Left renal cortex interstitium (tissue), 4 donors: ENCODE measurements around the gene MED27. TPM values are rescaled to one million over a fixed set of nuclear protein-coding genes. Genes with fewer than 3 reads are reported as not detected.

ENCODE experiments used
- DNase-seq, 4 donors: peaks; one replicate each; pipeline ENCODE4 v3.0.0-alpha.2; 2013; ENCODE audit warnings: low read depth in 4 of 4, low spot score in 2 of 4, missing footprints in 1 of 4
- polyA plus RNA-seq, 4 donors: library from polyadenylated mRNA; unstranded; fragments of 120-200 nt; gene quantifications; one replicate each; pipeline ENCODE4 v1.2.1, GENCODE V29; 2013; ENCODE audit not compliant: insufficient read length in 4 of 4

Gene MED27
- polyA plus RNA-seq, 4 donors, result 19.7 to 22.8 (median 21.7) TPM

GRCh38 chr9:131867611-131868192 is 212.0 kb downstream of the MED27 start:
- no peak for DNase-seq

- DNase-seq, result no peak
Observed at GRCh38 chr9:131865446-131866195, 214.0 kb downstream of the MED27 start.

- DNase-seq, result no peak
Observed at GRCh38 chr9:131864531-131864930, 215.1 kb downstream of the MED27 start.

DNA sequence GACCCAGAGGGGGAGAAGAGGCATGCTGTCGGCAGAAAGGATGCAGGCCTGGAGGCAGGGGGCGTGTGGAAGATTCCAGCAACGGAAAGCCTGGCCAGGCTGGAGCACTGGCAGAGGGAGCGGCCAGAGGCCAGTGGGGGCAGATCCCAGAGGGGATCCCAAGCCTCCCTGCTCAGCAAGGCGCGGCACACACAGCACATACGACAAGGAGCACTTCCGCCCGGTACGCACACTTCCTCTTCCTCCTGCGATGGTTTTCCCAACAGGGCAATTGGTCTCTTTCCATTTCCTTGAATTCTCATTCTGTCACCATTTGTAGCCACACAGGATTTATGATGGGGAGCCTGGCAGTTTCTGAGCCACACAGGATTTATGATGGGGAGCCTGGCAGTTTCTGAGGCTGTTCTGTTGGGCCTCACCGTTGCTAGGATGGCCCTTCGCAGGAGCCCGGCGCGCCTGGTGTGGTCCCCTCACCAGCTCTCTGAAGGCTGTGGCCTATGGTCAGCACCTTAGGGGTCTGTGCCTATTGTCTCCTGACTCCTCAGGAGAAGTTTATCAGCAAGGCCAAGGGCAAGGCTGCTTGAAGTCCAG is 216.3 kb downstream of the MED27 start:
- no peak for DNase-seq

GRCh38 chr9:131862261-131862660 is 217.4 kb downstream of the MED27 start:
- no peak for DNase-seq

DNA sequence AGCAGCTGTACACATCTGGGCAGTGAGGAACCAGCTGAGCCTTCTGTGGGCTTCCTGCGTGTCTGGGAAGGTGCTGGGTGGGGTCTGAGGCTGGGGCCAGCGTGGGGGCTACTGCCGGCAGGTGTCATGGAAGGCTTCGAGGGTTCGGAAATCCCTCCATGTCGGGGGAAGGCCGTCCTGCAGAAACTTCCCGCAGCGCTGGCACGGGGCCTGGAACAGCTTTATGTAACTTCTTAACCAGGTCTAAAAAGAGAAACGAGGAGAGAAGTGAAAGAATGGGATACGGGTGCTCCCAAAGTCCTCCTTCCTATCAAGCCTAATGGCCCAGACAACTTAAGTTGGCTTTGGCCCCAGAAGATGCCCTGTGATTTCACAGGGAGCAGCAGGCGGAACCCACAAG is 219.2 kb downstream of the MED27 start:
- no peak for DNase-seq

- DNase-seq, result no peak
Observed at GRCh38 chr9:131858147-131858546, 221.5 kb downstream of the MED27 start.

DNA sequence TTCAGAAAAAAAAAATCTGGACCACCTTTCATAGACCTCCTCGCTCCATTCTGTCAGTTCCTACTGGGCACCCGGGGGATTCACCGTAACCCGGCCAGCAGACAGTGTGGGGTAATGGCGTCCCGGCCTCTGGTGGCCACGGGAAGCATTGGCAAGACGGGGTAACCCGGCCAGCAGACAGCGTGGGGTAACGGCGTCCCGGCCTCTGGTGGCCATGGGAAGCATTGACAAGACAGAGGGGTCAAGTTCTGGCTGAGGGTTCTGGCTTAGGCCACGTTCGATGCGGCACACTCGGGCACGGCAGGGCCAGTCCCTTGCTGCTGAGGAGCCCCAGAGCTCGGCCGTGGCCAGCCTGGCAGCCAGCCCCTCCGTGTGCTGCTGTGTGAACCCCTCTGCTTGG is 223.6 kb downstream of the MED27 start:
- DNase-seq, result no peak

GRCh38 chr9:131854896-131855613 is 224.6 kb downstream of the MED27 start:
- no peak for DNase-seq

DNA sequence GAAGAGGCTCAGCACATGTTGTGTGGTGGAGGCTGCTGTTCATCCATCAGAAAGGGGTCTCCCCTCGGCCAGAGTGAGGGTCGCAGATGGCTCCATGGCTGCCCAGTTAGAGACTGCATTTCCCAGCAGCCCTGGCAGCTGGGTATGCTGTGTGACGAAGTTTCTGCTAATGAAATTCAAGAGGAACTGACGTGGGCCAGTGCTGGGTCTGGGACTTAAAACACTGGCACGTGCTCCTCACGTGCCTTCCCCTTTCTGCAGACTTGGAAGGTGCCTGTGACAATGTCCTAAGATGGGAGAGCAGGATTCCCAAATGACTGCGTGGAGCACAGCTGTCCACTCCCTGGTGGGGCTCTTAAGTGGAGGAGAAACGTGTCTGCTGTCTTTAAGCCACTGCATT is 225.3 kb downstream of the MED27 start:
- DNase-seq, result no peak

DNA sequence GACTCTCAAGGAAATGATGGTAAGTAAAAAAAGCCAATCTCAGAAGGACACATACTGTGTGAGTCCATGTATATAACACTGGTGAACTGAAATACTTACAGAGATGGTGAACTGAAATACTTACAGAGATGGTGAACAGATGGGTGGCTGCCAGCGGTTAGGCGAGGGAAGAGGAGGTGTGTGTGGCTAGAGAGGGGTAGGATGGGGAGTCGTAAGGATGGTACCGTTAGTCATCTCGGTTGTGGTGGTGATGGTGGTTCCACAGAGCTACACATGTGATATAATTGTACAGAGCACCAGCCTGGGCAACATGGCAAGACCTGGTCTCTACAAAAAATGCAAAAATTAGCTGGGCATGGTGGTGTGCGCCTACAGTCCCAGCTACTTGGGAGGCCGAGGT is 226.2 kb downstream of the MED27 start:
- no peak for DNase-seq

GRCh38 chr9:131851414-131851813 is 228.3 kb downstream of the MED27 start:
- no peak for DNase-seq

GRCh38 chr9:131849391-131849790 is 230.3 kb downstream of the MED27 start:
- DNase-seq, result no peak

DNA sequence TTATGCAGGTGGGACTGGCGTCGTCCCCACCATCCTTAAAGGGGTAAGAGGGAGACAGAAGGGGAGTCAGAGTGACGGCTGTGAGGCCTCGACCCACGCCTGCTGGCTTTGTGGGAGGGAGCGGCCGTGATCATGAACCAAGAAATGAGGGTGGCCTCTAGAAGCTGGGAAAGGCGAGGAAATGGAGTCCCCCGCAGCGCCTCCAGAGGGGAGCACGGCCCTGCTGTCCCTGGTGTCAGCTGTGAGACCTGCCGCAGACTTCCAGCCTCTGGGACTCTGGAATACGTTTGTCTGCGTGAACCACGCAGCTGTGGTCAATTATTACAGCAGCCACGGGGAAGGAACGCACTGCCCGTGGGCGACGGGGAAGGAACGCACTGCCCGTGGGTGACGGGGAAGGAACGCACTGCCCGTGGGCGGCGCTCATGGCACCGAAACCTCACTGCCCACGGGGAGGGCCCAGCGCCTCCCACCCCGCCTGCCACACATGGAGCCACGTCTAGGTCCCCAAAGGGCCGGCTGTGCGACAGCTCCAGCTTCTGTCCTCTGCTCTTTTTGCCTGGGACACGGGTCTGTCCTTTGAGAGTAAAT is 231.0 kb downstream of the MED27 start:
- no peak for DNase-seq

- DNase-seq, result no peak
Observed at GRCh38 chr9:131847665-131848354, 231.9 kb downstream of the MED27 start.

DNA sequence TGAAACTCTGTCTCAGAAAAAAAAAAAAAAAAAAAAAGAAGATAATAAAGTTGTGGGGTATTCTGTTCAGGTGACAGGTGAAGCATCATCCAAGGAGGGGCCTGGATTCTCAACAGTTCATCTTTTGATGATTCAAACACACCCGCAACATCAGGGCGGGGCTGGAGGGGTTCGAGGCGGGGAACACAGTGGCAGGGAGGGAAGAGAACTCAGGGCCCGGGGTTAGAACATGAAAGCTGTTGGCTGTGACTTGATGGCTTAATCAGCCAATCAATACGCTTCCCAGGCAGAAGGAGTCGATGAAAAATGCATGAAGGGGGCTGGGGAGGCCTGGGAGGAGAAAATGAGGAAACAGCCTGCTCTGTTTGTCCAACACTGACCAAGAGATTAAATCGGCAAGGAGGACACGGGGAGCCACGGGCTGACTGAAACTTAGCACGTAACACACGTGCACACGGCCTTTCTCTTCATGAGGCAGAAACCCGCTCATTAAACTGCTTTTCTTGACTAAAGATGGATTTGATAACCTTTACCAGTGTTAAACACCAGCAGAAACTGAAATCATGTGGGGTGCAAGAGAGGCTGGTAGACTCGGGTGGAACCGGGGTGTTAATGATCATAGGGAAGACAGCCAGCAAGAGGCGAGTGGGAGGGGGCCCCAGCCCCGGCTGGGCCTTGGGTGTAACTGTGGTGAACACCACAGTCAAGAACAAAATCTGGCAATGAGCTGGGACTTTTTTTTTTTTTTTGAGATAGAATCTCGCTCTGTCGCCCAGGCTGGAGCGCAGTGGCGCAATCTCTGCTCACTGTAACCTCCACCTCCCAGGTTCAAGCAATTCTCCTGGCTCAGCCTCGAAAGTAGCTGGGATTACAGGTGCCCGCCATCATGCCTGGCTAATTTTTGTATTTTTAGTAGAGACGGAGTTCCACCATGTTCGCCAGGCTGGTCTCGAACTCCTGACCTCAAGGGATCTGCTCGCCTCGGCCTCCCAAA is 234.1 kb downstream of the MED27 start:
- no peak for DNase-seq

DNA sequence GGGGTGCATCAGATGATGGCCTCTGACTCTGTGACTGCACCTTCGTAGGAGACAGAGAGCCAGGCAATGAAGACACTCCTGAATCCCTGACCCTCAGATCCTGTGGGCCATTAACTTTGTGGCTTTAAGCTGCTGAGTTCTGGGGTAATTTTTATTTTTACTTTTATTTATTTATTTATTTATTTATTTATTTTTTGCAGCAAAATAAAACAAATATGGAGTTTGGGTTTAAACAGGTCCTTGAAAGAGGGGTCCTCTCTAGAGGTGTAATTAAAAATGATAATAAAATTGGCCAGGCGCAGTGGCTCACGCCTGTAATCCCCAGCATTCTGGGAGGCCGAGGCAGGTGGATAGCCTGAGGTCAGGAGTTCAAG is 234.9 kb downstream of the MED27 start:
- no peak for DNase-seq

DNA sequence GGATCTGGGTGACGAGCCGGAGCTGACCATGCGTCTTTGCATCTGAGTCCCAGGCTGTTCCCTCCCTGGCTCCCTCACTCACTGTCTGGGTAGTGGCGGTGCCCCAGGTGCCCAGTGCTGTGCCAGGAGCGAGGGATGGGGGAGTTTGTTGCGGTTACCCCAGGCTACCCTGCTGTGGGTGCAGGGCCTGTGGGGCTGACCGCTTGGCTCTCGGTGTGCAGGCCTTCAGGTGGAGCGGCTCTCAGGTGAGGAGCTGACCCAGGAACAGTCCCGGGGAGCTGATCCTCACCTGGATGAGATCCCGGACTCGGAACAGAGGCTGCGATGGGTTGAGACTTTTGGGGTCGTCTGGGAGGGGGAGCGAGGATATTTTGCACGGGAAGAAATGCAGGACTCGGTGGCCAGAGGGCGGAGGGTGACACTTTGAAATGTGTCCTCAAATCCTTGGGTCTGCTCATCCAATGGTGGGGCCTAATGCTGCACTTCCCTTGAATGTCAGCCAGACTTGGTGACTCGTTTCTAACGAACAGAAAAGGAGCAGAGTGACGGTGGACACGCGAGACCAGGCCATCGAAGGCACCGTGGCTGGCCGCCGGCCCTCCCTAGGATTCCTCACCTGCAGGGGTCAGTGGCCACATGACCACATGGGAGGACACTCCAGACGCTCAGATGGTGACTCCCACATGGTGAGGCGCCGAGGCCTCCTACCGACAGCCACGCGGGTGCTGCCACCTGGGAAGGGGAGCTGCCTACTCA is 235.5 kb downstream of the MED27 start:
- no peak for DNase-seq
